ENCODE results near the gene MYO3B.

- TF ChIP-seq SIN3A (IDR thresholded peaks at IDR 0.05; ENCODE audit: borderline replicate concordance, insufficient read depth, low read length), result no peak
- TF ChIP-seq POLR2AphosphoS5 (IDR thresholded peaks at IDR 0.05; ENCODE audit: low read depth, low read length), result no peak
- no peak for TF ChIP-seq REST (IDR thresholded peaks at IDR 0.05; ENCODE audit: insufficient read depth in 1 of 2, low read depth in 2 of 2, low read length in 2 of 2)
Measured at GRCh38 chr2:170596576-170596975, 418.6 kb downstream of the MYO3B start.
